GM12801 (cell line): ENCODE results near the gene RAB3D.

Experiments used
- TF ChIP-seq, protein P1 (sequence below): IDR thresholded peaks from one replicate; pipeline ENCODE4 v1.5.1; 2011; ENCODE audit warnings: control low read depth; ENCODE audit not compliant: insufficient read length; ENCODE audit errors: extremely low read depth

The RAB3D gene

DNA sequence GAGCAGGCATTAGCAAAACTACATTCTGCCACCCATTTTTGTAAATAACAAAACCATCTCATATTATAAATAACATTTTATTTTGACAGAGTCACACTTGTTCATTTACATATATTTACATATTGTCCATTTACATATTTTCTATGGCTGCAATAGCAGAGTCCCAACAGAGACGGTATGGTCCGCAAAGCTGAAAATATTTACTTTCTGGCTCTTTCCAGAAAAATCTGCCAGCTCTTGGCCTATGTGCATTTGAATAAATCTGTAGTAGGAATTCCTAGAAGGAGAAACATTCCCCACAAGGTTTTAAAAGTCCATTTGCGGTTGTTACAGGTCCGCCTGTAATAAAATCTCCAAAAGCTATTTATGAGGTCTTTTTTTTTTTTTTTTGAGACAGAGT is 49.2 kb downstream of the RAB3D start:
- TF ChIP-seq, protein P1, sequence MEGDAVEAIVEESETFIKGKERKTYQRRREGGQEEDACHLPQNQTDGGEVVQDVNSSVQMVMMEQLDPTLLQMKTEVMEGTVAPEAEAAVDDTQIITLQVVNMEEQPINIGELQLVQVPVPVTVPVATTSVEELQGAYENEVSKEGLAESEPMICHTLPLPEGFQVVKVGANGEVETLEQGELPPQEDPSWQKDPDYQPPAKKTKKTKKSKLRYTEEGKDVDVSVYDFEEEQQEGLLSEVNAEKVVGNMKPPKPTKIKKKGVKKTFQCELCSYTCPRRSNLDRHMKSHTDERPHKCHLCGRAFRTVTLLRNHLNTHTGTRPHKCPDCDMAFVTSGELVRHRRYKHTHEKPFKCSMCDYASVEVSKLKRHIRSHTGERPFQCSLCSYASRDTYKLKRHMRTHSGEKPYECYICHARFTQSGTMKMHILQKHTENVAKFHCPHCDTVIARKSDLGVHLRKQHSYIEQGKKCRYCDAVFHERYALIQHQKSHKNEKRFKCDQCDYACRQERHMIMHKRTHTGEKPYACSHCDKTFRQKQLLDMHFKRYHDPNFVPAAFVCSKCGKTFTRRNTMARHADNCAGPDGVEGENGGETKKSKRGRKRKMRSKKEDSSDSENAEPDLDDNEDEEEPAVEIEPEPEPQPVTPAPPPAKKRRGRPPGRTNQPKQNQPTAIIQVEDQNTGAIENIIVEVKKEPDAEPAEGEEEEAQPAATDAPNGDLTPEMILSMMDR: no peak

DNA sequence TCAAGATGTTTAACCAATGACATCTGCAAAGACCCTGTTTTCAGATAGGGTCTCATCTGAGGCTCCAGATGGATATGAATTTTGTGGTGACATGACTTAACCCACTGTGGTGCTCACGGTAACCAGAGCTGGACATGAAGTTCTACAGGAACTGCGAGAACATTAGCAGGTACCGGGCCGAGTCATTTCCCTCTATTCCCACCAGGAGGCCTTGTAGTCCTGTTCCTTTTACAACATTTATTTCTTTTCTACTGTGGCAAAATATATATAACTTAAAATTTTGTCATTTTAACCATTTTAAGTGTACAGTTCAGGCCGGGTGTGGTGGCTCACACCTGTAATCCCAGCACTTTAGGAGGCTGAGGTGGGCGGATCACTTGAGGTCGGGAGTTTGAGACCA is 51.1 kb downstream of the RAB3D start:
- TF ChIP-seq, protein P1: no peak

DNA sequence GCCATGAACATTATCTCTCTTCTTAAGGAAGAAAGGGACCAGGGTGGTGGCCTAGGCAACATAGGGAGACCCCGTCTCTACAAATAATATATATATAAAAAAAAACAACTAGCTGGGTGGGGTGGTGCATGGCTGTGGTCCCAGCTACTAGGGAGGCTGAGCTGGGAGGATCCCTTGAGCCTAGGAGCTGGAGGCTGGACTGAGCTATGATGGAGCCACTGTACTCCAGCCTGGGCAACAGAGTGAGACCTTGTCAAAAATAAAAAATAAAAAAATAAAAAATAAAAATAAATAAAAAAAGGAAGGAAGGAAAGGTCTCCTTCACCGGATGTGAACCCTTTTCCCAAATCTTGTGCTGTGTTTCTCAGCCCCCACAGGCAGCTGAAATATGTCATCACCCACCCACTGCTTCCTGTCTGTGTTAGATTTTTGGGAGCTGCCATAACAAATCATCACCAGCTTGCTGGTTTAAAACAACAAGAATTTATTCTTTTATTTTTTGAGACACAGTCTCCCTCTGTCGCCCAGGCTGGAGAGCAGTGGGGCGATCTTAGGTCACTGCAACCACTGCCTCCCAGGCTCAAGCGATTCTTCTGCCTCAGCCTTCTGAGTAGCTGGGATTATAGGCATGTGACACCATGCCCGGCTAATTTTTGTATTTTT is 53.0 kb downstream of the RAB3D start:
- TF ChIP-seq, protein P1: no peak

DNA sequence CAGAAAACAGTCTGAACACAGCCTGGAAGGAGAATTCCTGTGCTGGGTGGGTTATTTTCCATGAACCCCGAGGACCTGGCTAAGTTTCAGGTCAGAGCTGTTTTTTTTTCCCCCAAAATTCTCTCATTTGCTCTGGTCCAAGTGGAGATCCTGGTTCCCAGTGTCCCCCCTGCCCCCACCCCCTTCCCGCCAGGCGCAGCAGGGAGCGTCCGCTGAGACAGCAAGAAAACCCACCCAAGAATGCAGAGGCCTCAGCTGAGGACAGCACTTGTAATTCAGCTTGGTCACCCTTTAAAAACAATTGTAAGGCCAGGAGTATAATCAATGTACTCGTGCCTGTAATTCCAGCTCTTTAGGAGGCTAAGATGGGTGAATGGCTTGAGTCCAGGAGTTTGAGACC is 54.9 kb downstream of the RAB3D start:
- TF ChIP-seq, protein P1: no peak

- TF ChIP-seq, protein P1: no peak
Observed at GRCh38 chr19:11281356-11282049, 58.0 kb downstream of the RAB3D start.

DNA sequence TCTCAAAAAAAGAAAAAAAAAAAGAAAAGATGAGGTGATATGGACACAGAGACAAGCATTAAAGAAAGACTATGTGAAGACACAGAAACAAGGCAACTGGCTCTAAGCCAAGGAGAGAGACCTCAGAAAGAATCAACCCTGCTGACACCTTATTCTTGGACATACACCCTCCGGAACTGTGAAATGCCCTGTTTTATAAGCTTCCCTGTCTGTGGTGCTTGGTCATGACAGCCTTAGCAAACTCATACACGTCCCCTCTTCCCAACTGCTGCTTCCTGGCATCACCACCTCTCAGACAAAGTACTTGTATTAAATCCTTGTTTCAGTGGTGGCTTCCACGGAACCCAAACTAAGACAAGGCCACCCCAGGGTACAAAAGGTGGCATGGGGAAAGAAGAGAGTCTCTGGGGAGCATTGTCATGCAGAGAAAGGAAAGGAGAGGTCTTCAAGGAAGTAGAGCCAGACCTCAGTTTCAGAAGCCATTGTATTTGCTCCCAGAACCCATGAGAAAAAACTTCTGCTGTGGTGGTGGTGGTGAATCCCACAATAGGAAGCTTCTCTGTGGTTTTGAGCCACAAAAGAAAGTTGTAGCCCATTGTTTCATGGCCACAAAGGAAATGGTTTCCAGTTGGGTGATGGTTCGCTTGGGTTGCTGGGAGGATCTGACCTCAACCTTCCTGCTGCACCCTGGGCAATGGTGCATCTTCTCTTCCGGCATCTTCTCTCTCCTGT is 59.8 kb downstream of the RAB3D start:
- TF ChIP-seq, protein P1: no peak

GRCh38 chr19:11278670-11279069 is 60.8 kb downstream of the RAB3D start:
- TF ChIP-seq, protein P1: no peak
